NCI-H2029 treated with DMSO at 0.1 percent for 48 hours (cell line): ENCODE data around the gene HCK.

ENCODE experiments used
- DNase-seq: peaks from one replicate; lab custom pipeline; 2025; lab: John Stamatoyannopoulos, UW

The HCK gene

GRCh38 chr20:32062776-32063170 is 10.7 kb downstream of the HCK start:
- DNase-seq: no peak

DNA sequence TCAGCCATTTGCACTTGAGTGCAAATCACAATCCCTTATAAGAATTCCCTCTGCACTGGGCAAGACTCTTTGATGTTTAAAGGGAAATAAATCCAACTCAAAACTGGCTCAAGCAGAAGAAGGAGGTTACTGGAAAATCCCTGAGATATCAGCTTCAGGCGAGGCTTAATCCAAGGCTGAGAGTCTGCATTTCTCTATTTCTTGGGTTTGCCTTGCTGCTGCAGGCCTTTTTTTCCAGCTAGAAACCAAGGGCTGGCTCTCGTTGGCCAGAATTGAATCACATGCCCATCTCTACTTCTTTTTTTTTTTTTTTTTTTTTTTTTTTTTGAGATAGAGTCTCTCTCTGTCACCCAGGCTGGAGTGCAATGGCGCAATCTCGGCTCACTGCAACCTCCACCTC is 11.7 kb downstream of the HCK start:
- no peak for DNase-seq

DNA sequence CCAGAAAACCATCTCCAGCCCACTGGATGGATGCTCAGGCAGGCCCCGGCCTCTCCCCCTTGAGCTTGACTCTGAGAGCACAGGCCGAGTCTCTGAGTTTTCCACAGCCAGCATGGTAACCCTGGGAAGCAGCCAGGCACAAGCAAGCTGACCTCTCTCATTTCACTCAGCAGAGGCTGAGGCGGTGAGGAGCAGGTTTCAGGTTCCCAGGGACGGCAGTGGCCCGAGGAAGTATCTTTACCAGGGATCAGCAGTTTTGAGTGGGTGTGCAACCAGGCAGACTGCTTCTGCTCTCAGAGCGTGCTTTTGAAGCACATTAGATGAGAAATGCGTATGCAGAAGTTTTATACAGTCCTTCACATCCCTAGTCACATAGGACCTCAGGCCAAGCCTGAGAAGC is 12.6 kb downstream of the HCK start:
- no peak for DNase-seq

GRCh38 chr20:32067234-32067821 is 15.3 kb downstream of the HCK start:
- DNase-seq: no peak

DNA sequence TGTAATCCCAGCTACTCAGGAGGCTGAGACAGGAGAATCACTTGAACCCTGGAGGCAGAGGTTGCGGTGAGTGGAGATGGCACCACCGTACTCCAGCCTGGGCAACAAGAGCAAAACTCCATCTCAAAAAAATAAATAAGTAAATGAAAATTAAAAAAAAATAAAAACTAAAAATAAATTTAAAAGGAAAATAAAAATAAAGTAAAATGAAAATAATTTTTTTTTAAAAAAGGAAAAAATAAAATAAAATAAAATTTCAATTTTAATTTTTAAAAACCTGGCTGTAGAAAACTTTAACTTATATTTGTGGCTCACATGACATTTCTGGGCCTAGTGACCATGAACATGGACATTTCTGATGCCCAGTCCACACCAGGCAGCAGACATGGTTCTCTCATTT is 16.1 kb downstream of the HCK start:
- DNase-seq: no peak

GRCh38 chr20:32069711-32070110 is 17.7 kb downstream of the HCK start:
- no peak for DNase-seq

- DNase-seq: no peak
These were observed 18.2 kb downstream of the HCK start for GRCh38 chr20:32070282-32070681.

GRCh38 chr20:32070690-32071213 is 18.7 kb downstream of the HCK start:
- no peak for DNase-seq

DNA sequence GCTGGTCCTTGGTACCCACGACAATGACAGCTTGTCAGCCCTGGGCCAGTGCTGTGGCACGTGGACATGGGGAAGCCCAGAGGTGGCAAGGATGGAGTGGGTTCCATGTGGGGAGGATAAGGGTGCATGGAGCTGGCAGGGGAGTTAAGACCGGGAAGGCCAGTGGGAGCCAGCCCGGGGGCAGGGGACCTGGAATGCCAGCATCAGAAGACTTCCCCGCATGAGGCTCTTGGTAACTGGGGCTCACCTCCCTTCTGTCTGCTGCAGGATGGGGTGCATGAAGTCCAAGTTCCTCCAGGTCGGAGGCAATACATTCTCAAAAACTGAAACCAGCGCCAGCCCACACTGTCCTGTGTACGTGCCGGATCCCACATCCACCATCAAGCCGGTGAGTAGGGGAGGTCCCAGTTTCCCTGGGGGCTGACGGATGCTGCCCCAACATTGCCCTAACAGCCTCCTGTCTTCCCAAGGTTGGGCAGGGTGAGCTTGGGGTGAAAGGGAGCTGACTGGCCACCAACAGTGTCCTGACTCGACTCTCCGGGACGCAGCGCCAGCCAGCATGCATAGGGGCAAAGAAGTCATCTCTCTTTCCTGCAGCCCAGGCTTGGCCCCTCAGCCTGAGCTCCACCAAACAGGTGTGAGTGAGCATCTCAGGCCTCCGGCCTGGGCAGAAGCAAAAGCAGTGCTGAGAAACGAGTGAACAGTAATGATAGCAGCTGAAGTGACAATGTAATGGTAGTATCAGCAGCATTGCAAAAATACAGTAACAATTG is 19.5 kb downstream of the HCK start:
- no peak for DNase-seq

- DNase-seq: no peak
These were observed 20.2 kb downstream of the HCK start for GRCh38 chr20:32072168-32072750.

GRCh38 chr20:32075534-32075933 is 23.5 kb downstream of the HCK start:
- no peak for DNase-seq

DNA sequence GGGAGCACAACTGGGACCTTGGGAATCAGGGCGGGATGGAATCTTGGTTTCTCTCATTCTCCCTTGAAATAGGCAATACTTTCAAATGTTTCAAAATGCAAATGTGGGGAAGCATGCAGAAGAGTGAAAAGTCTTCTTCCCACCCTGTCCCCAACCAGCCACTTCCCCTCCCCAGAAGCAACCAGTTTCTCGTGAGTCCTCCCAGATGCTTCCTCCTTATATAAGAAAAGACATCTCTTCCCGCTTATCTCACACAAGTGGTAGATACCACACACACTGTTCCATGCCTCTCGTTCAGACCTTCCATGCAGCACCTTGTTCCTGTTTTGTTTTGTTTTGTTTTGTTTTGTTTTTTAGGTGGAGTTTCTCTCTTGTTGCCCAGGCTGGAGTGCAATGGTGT is 25.1 kb downstream of the HCK start:
- no peak for DNase-seq

- no peak for DNase-seq
These were observed 26.3 kb downstream of the HCK start for GRCh38 chr20:32078322-32078721.

DNA sequence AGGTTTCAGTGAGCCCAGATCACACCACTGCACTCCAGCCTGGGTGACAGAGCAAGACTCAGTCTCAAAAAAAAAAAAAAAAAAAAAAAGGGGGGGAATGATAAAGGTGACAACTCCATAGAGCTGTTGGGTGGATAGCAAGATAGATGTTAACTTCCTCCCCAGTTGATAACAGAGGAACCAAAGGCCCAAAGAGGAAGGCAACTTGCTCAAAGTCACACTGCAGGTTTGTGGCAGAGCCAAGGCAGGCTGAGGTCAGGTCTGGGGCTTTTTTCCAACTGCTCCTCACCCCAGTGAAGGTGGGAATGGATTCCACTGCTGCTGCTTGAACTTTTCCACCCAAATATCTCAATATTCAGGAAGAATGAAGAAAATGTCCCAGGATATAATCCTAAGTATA is 26.7 kb downstream of the HCK start:
- no peak for DNase-seq

DNA sequence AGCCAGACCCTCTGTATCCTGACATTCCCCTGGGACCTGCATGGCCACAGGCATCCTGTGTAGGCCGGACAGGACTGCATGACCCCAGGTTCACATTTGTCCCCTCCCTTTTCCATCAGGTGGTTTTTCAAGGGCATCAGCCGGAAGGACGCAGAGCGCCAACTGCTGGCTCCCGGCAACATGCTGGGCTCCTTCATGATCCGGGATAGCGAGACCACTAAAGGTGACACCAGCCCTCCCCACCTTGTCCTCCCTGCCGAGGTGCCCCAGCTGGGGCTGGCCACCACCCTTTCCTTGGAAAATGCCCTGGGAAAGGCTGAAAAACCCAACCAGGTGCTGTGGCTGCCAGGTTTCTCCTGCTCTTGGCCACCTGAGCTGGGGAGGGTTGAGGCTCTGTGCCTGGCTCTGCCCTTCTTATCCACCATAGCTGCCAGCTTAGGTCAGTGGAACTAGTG is 27.6 kb downstream of the HCK start:
- no peak for DNase-seq

- no peak for DNase-seq
These were observed 28.7 kb downstream of the HCK start for GRCh38 chr20:32080783-32081182.

GRCh38 chr20:32083469-32083868 is 31.4 kb downstream of the HCK start:
- no peak for DNase-seq

- no peak for DNase-seq
These were observed 35.0 kb downstream of the HCK start for GRCh38 chr20:32087070-32087469.

DNA sequence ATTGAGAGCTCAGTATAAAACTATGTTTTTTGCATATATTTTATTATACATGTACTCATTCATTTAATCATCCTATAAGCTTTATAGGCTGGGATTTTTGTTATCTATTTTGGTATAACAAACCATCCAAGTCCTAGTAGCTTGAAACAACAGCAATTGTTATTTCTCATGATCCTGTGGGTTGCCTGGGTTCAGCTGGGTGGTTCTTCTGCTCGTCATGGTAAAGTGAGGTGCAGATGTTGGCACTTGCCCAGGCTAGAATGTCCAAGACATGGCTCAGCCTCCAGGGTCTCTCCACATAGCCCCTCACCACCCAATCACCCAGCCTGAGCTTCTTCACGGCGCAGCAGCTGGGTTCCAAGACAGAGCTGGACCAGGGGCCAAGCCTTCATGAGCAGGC is 36.7 kb downstream of the HCK start:
- no peak for DNase-seq

- DNase-seq: no peak
These were observed 37.8 kb downstream of the HCK start for GRCh38 chr20:32089637-32090362.

DNA sequence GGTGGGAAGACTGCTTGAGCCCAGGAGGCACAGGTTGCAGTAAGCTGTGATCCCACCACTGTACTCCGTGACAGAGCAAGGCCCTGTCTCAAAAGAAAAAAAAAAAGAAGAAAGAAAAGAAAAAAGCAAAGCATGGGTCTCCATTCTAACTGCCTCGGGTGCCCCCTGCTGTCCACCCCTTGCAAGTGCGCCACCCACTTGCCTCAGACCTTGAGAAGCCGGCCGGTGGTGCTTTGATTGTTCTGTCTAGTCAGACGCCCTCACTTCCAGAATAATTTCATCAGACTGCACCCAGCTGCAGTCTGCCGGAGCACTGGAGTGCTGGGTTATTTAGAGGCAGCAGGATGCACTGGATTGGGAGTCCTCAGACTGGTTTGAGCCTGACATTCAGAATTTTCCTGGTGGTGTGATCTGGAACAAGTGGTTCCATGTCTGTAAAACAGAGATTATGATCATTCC is 39.9 kb downstream of the HCK start:
- DNase-seq: peak; percentile 9

- no peak for DNase-seq
These were observed 46.7 kb downstream of the HCK start for GRCh38 chr20:32098786-32099185.
